Measurements from ENCODE around the gene UMODL1.
A peak's percentile ranks its signal among the peaks of the same experiment; 100 is the strongest.

Gene UMODL1

GRCh38 chr21:42130441-42130840 lies 59.3 kb downstream of the UMODL1 start:
- WGBS (ENCODE audit: extremely low coverage, insufficient coverage, insufficient read length): no CpG with 5 or more reads among the region's 6 CpGs
- Histone ChIP-seq H3K4me3 (ENCODE audit: low read depth, low read length) (no peak overlapping the region), H4K12ac (ENCODE audit: low read depth, low read length) (no peak overlapping the region), H3K36me3 (ENCODE audit: control insufficient read depth in 1 of 2, insufficient read depth in 2 of 2, low read length in 2 of 2) (no peaks in the 10 kb centered on the region), H2BK5ac (ENCODE audit: low read depth, low read length, poor library complexity) (no peak overlapping the region), H2BK12ac (ENCODE audit: low read length) (no peak overlapping the region), H3K4me2 (ENCODE audit: low read length) (no peak overlapping the region), H3K79me2 (ENCODE audit: control insufficient read depth, insufficient read depth, low read length, poor library complexity) (no peaks in the 10 kb centered on the region), H4K91ac (ENCODE audit: low read depth, low read length) (no peak overlapping the region), H4K8ac (ENCODE audit: low read depth, low read length) (no peak overlapping the region), H3K9me3 (ENCODE audit: insufficient read depth, low read depth, low read length) (peaks cover 5% of the 10 kb centered on the region), H3K27ac (ENCODE audit: low read depth, low read length) (no peak overlapping the region), H3K4me1 (ENCODE audit: control insufficient read depth in 1 of 2, insufficient read depth in 2 of 2, low read length in 2 of 2) (no peaks in the 10 kb centered on the region), H2AFZ (ENCODE audit: insufficient read depth, low read length, poor library complexity) (no peak overlapping the region), H3K23ac (ENCODE audit: low read length) (no peak overlapping the region), H2AK5ac (ENCODE audit: low read length) (no peak overlapping the region), H3K27me3 (ENCODE audit: insufficient read depth, low read length) (no peaks in the 10 kb centered on the region), H3K4ac (ENCODE audit: low read depth, low read length) (no peak overlapping the region), H3K14ac (ENCODE audit: low read length) (no peak overlapping the region), H2BK120ac (ENCODE audit: insufficient read depth, low read length, poor library complexity) (no peak overlapping the region), H3K18ac (ENCODE audit: low read length) (no peak overlapping the region), H3K9ac (ENCODE audit: low read length) (no peak overlapping the region), H3K79me1 (ENCODE audit: low read length) (no peaks in the 10 kb centered on the region)
- DNase-seq: no peak

GRCh38 chr21:42132183-42132582 lies 61.1 kb downstream of the UMODL1 start:
- Histone ChIP-seq H4K91ac (ENCODE audit: low read depth, low read length) (no peak overlapping the region), H2AFZ (ENCODE audit: insufficient read depth, low read length, poor library complexity) (no peak overlapping the region), H4K8ac (ENCODE audit: low read depth, low read length) (no peak overlapping the region), H3K4ac (ENCODE audit: low read depth, low read length) (no peak overlapping the region), H2BK120ac (ENCODE audit: insufficient read depth, low read length, poor library complexity) (no peak overlapping the region), H3K36me3 (ENCODE audit: control insufficient read depth in 1 of 2, insufficient read depth in 2 of 2, low read length in 2 of 2) (no peaks in the 10 kb centered on the region), H4K12ac (ENCODE audit: low read depth, low read length) (no peak overlapping the region), H3K27ac (ENCODE audit: low read depth, low read length) (no peak overlapping the region), H3K4me2 (ENCODE audit: low read length) (no peak overlapping the region), H3K4me3 (ENCODE audit: low read depth, low read length) (no peak overlapping the region), H3K79me1 (ENCODE audit: low read length) (no peaks in the 10 kb centered on the region), H2BK5ac (ENCODE audit: low read depth, low read length, poor library complexity) (no peak overlapping the region), H3K14ac (ENCODE audit: low read length) (no peak overlapping the region), H2BK12ac (ENCODE audit: low read length) (no peak overlapping the region), H3K18ac (ENCODE audit: low read length) (no peak overlapping the region), H3K9ac (ENCODE audit: low read length) (no peak overlapping the region), H3K79me2 (ENCODE audit: control insufficient read depth, insufficient read depth, low read length, poor library complexity) (no peaks in the 10 kb centered on the region), H3K9me3 (ENCODE audit: insufficient read depth, low read depth, low read length) (peaks cover 5% of the 10 kb centered on the region), H2AK5ac (ENCODE audit: low read length) (no peak overlapping the region), H3K27me3 (ENCODE audit: insufficient read depth, low read length) (no peaks in the 10 kb centered on the region), H3K4me1 (ENCODE audit: control insufficient read depth in 1 of 2, insufficient read depth in 2 of 2, low read length in 2 of 2) (no peaks in the 10 kb centered on the region), H3K23ac (ENCODE audit: low read length) (no peak overlapping the region)
- WGBS (ENCODE audit: extremely low coverage, insufficient coverage, insufficient read length): 100% methylated on average over 1 of the region's 1 CpG
- DNase-seq: no peak

GRCh38 chr21:42133131-42133530 lies 62.0 kb downstream of the UMODL1 start:
- Histone ChIP-seq H3K79me1 (ENCODE audit: low read length) (no peaks in the 10 kb centered on the region), H2BK5ac (ENCODE audit: low read depth, low read length, poor library complexity) (no peak overlapping the region), H4K91ac (ENCODE audit: low read depth, low read length) (no peak overlapping the region), H3K4me3 (ENCODE audit: low read depth, low read length) (no peak overlapping the region), H3K79me2 (ENCODE audit: control insufficient read depth, insufficient read depth, low read length, poor library complexity) (no peaks in the 10 kb centered on the region), H3K27ac (ENCODE audit: low read depth, low read length) (no peak overlapping the region), H2BK120ac (ENCODE audit: insufficient read depth, low read length, poor library complexity) (no peak overlapping the region), H4K8ac (ENCODE audit: low read depth, low read length) (no peak overlapping the region), H2AK5ac (ENCODE audit: low read length) (no peak overlapping the region), H3K9me3 (ENCODE audit: insufficient read depth, low read depth, low read length) (peaks cover 3% of the 10 kb centered on the region), H3K4ac (ENCODE audit: low read depth, low read length) (no peak overlapping the region), H3K18ac (ENCODE audit: low read length) (no peak overlapping the region), H2AFZ (ENCODE audit: insufficient read depth, low read length, poor library complexity) (no peak overlapping the region), H3K4me2 (ENCODE audit: low read length) (no peak overlapping the region), H4K12ac (ENCODE audit: low read depth, low read length) (no peak overlapping the region), H3K36me3 (ENCODE audit: control insufficient read depth in 1 of 2, insufficient read depth in 2 of 2, low read length in 2 of 2) (no peaks in the 10 kb centered on the region), H3K27me3 (ENCODE audit: insufficient read depth, low read length) (no peaks in the 10 kb centered on the region), H3K9ac (ENCODE audit: low read length) (no peak overlapping the region), H3K4me1 (ENCODE audit: control insufficient read depth in 1 of 2, insufficient read depth in 2 of 2, low read length in 2 of 2) (no peaks in the 10 kb centered on the region), H3K23ac (ENCODE audit: low read length) (no peak overlapping the region), H2BK12ac (ENCODE audit: low read length) (no peak overlapping the region), H3K14ac (ENCODE audit: low read length) (no peak overlapping the region)
- no CpG with 5 or more reads among the region's 8 CpGs for WGBS (ENCODE audit: extremely low coverage, insufficient coverage, insufficient read length)
- DNase-seq: peak in 1 of 2 donors; percentile 58

GRCh38 chr21:42135386-42136052 lies 64.4 kb downstream of the UMODL1 start:
- Histone ChIP-seq H3K14ac (ENCODE audit: low read length) (no peak overlapping the region), H3K4me3 (ENCODE audit: low read depth, low read length) (no peak overlapping the region), H2AK5ac (ENCODE audit: low read length) (no peak overlapping the region), H3K18ac (ENCODE audit: low read length) (no peak overlapping the region), H3K27me3 (ENCODE audit: insufficient read depth, low read length) (no peaks in the 10 kb centered on the region), H4K8ac (ENCODE audit: low read depth, low read length) (no peak overlapping the region), H2BK12ac (ENCODE audit: low read length) (no peak overlapping the region), H4K91ac (ENCODE audit: low read depth, low read length) (no peak overlapping the region), H3K27ac (ENCODE audit: low read depth, low read length) (no peak overlapping the region), H3K4me2 (ENCODE audit: low read length) (no peak overlapping the region), H3K23ac (ENCODE audit: low read length) (no peak overlapping the region), H3K79me1 (ENCODE audit: low read length) (no peaks in the 10 kb centered on the region), H3K4me1 (ENCODE audit: control insufficient read depth in 1 of 2, insufficient read depth in 2 of 2, low read length in 2 of 2) (no peaks in the 10 kb centered on the region), H3K36me3 (ENCODE audit: control insufficient read depth in 1 of 2, insufficient read depth in 2 of 2, low read length in 2 of 2) (no peaks in the 10 kb centered on the region), H3K4ac (ENCODE audit: low read depth, low read length) (no peak overlapping the region), H2BK5ac (ENCODE audit: low read depth, low read length, poor library complexity) (no peak overlapping the region), H3K9ac (ENCODE audit: low read length) (no peak overlapping the region), H4K12ac (ENCODE audit: low read depth, low read length) (no peak overlapping the region), H3K79me2 (ENCODE audit: control insufficient read depth, insufficient read depth, low read length, poor library complexity) (no peaks in the 10 kb centered on the region), H2BK120ac (ENCODE audit: insufficient read depth, low read length, poor library complexity) (no peak overlapping the region), H3K9me3 (ENCODE audit: insufficient read depth, low read depth, low read length) (peaks cover 3% of the 10 kb centered on the region), H2AFZ (ENCODE audit: insufficient read depth, low read length, poor library complexity) (no peak overlapping the region)
- no CpG with 5 or more reads among the region's 14 CpGs for WGBS (ENCODE audit: extremely low coverage, insufficient coverage, insufficient read length)
- DNase-seq: no peak

Data from trophoblast cell (in vitro differentiated cells and primary cell).